NT2/D1 (cell line): Measurements from ENCODE around the gene BLTP3B.

Experiments used
- DNase-seq: peaks from one replicate; pipeline ENCODE4 v3.0.0-alpha.2; 2011; ENCODE audit warnings: low read depth, low spot score
- H3K27me3 ChIP-seq: 2 replicates; pipeline ENCODE4 v1.6.0; 2011; ENCODE audit warnings: mild to moderate bottlenecking; ENCODE audit not compliant: insufficient read length, insufficient read depth
- H3K36me3 ChIP-seq: 2 replicates; pipeline ENCODE4 v1.6.1; 2011; ENCODE audit warnings: mild to moderate bottlenecking, low read length, mixed read lengths; ENCODE audit not compliant: insufficient read depth, insufficient read length
- H3K4me1 ChIP-seq: 2 replicates; pipeline ENCODE4 v1.5.1; 2011; ENCODE audit not compliant: insufficient read depth, insufficient read length
- H3K4me3 ChIP-seq: 2 replicates; pipeline ENCODE4 v1.5.1; 2011; ENCODE audit warnings: low read depth; ENCODE audit not compliant: insufficient read length
- H3K9ac ChIP-seq: 2 replicates; pipeline ENCODE4 v1.6.0; 2011; ENCODE audit warnings: low read depth; ENCODE audit not compliant: insufficient read length
- H3K9me3 ChIP-seq: 2 replicates; pipeline ENCODE4 v1.5.1; 2011; ENCODE audit warnings: mild to moderate bottlenecking, low read length; ENCODE audit not compliant: insufficient read depth
- SUZ12 ChIP-seq: IDR thresholded peaks from 2 replicates; pipeline ENCODE4 v1.6.1; 2011; ENCODE audit not compliant: insufficient read length, insufficient read depth; ENCODE audit errors: extremely low read depth
- YY1 ChIP-seq: IDR thresholded peaks from 2 replicates; pipeline ENCODE4 v1.6.1; 2011; ENCODE audit not compliant: insufficient read length, insufficient read depth
- ZNF274 ChIP-seq: IDR thresholded peaks from 2 replicates; pipeline ENCODE4 v1.6.1; 2011; ENCODE audit warnings: mild to moderate bottlenecking, low read depth, low read length

The BLTP3B gene

DNA sequence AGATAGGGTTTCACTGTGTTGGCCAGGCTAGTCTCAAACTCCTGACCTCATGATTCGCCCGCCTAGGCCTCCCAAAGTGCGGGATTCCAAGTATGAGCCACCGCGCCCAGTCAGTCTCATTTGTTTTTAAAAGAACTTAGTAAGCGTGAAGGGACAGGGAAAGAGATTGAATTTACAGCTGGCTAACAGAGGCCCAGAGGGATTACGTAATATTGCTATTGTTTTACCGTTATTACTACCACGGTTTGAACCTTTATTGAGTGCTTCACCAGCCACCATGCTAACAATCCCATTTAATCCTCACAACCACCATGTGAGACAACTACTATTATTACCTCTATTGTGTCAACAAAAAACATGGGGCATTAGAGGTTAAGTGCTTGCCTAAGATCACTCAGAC lies 26.7 kb upstream of the BLTP3B start:
- TF ChIP-seq YY1 (no peak), SUZ12 (no peak), ZNF274 (no peak)
- DNase-seq = no peak

GRCh38 chr12:100168562-100168961 lies 25.9 kb upstream of the BLTP3B start:
- Histone ChIP-seq H3K9me3 (peaks cover 39% of the 10 kb centered on the region), H3K36me3 (no peaks in the 10 kb centered on the region), H3K4me3 (no peak overlapping the region), H3K4me1 (no peaks in the 10 kb centered on the region), H3K27me3 (no peaks in the 10 kb centered on the region), H3K9ac (no peak overlapping the region)
- no peak for DNase-seq
- no peak for TF ChIP-seq SUZ12
- TF ChIP-seq ZNF274 = no peak
- TF ChIP-seq YY1 = no peak

More for the DNA sequence above, 26.7 kb upstream of the BLTP3B start:
- no peaks in the 10 kb centered on the region for H3K27me3 ChIP-seq
- H3K9ac ChIP-seq = no peak overlapping the region
- H3K9me3 ChIP-seq = peaks cover 47% of the 10 kb centered on the region
- no peaks in the 10 kb centered on the region for H3K4me1 ChIP-seq
- H3K4me3 ChIP-seq = no peak overlapping the region
- no peaks in the 10 kb centered on the region for H3K36me3 ChIP-seq

GRCh38 chr12:100166232-100166631 lies 23.6 kb upstream of the BLTP3B start:
- Histone ChIP-seq H3K27me3 (no peaks in the 10 kb centered on the region), H3K36me3 (no peaks in the 10 kb centered on the region), H3K4me1 (no peaks in the 10 kb centered on the region), H3K9me3 (peaks cover 16% of the 10 kb centered on the region), H3K9ac (no peak overlapping the region), H3K4me3 (no peak overlapping the region)
- DNase-seq = no peak
- no peak for TF ChIP-seq ZNF274
- no peak for TF ChIP-seq SUZ12
- no peak for TF ChIP-seq YY1

DNA sequence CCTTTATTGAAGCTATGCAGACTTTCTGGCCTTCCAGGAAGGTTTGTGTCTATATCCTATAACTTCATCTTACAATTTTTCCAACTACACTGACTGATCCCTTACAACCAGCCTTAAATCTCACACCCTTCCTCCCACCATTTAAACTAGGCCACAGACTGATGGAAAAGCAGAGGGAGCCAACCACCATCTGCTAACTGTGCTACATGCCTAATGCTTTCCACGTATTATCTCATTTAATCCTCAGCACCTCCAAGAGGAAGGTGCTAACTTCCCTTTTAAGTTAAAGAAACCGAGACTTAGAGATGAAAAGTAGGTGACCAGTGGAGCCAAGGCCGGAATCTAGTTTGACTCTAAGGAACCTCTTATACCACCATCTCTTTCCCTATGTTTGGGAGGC lies 22.7 kb upstream of the BLTP3B start:
- Histone ChIP-seq H3K9ac (no peak overlapping the region), H3K9me3 (peaks cover 7% of the 10 kb centered on the region; the same call in 1 of the 2 replicates), H3K4me1 (no peaks in the 10 kb centered on the region), H3K36me3 (no peaks in the 10 kb centered on the region), H3K4me3 (no peak overlapping the region), H3K27me3 (no peaks in the 10 kb centered on the region)
- TF ChIP-seq SUZ12 = no peak
- TF ChIP-seq ZNF274 = no peak
- no peak for TF ChIP-seq YY1
- no peak for DNase-seq

- Histone ChIP-seq H3K4me3 (no peak overlapping the region), H3K9ac (peak overlapping the region; percentile 57), H3K36me3 (no peaks in the 10 kb centered on the region)
Measured at GRCh38 chr12:100164153-100164704, 21.6 kb upstream of the BLTP3B start.

GRCh38 chr12:100163416-100164152 lies 20.9 kb upstream of the BLTP3B start:
- peaks cover 11% of the 10 kb centered on the region; the same call in 1 of the 2 replicates for H3K9me3 ChIP-seq
- H3K9ac ChIP-seq = peak overlapping the region; percentile 57
- H3K27me3 ChIP-seq = no peaks in the 10 kb centered on the region
- TF ChIP-seq YY1 (no peak), SUZ12 (no peak), ZNF274 (no peak)
- H3K36me3 ChIP-seq = no peaks in the 10 kb centered on the region
- H3K4me1 ChIP-seq = no peaks in the 10 kb centered on the region
- no peak overlapping the region for H3K4me3 ChIP-seq
- peak; percentile 82 for DNase-seq

More at GRCh38 chr12:100164153-100164704, 21.6 kb upstream of the BLTP3B start:
- Histone ChIP-seq H3K4me1 (no peaks in the 10 kb centered on the region), H3K27me3 (no peaks in the 10 kb centered on the region), H3K9me3 (peaks cover 6% of the 10 kb centered on the region; the same call in 1 of the 2 replicates)
- TF ChIP-seq YY1 (no peak), SUZ12 (no peak), ZNF274 (no peak)
- no peak for DNase-seq

GRCh38 chr12:100159391-100160104 lies 16.9 kb upstream of the BLTP3B start:
- no peaks in the 10 kb centered on the region for H3K36me3 ChIP-seq
- peaks cover 8% of the 10 kb centered on the region for H3K4me1 ChIP-seq
- peaks cover 8% of the 10 kb centered on the region; the same call in 1 of the 2 replicates for H3K9me3 ChIP-seq
- H3K9ac ChIP-seq = no peak overlapping the region
- TF ChIP-seq YY1 = no peak
- TF ChIP-seq SUZ12 = no peak
- no peak for TF ChIP-seq ZNF274
- DNase-seq = no peak
- no peak overlapping the region for H3K4me3 ChIP-seq
- no peaks in the 10 kb centered on the region for H3K27me3 ChIP-seq
